GM12865 (cell line): Measurements from ENCODE around the gene SLC2A1.

Source experiments
- DNase-seq: peaks from one replicate; pipeline ENCODE4 v3.0.0; 2010; ENCODE audit warnings: low read depth
- H3K4me3 ChIP-seq: 2 replicates; pipeline ENCODE4 v1.5.1; 2011; ENCODE audit warnings: mild to moderate bottlenecking, low read depth, low read length, control low read depth
- CTCF ChIP-seq: IDR thresholded peaks from 2 replicates; pipeline ENCODE4 v1.5.1; 2011; ENCODE audit warnings: low read length, control low read depth, low read depth, inconsistent platforms; ENCODE audit not compliant: insufficient read depth; ENCODE audit errors: missing control alignments

Gene SLC2A1

GRCh38 chr1:42965378-42965777, 6.7 kb upstream of the SLC2A1 start:
- no peak for DNase-seq
- TF ChIP-seq CTCF: no peak
- no peak overlapping the region for H3K4me3 ChIP-seq

- no peak for TF ChIP-seq CTCF
- no peak for DNase-seq
- H3K4me3 ChIP-seq: no peak overlapping the region
Observed at GRCh38 chr1:42964044-42964812, 5.6 kb upstream of the SLC2A1 start.

- TF ChIP-seq CTCF: no peak
- no peak for DNase-seq
- H3K4me3 ChIP-seq: no peak overlapping the region
Observed at GRCh38 chr1:42963378-42964043, 4.8 kb upstream of the SLC2A1 start.

GRCh38 chr1:42962641-42963377, 4.1 kb upstream of the SLC2A1 start:
- no peak for DNase-seq
- H3K4me3 ChIP-seq: no peak overlapping the region
- no peak for TF ChIP-seq CTCF

GRCh38 chr1:42961312-42962091, 2.8 kb upstream of the SLC2A1 start:
- DNase-seq: no peak
- no peak for TF ChIP-seq CTCF
- no peak overlapping the region for H3K4me3 ChIP-seq

- DNase-seq: no peak
- H3K4me3 ChIP-seq: no peak overlapping the region
- TF ChIP-seq CTCF: no peak
Observed at GRCh38 chr1:42960566-42961311, 2.1 kb upstream of the SLC2A1 start.
